Measurements from ENCODE around the gene UNKL.
"Not testable (repeated sequence)": the region's sequence is repeated elsewhere in the genome, so short reads cannot be mapped to it uniquely, and the experiment has no call there.

The UNKL gene

DNA sequence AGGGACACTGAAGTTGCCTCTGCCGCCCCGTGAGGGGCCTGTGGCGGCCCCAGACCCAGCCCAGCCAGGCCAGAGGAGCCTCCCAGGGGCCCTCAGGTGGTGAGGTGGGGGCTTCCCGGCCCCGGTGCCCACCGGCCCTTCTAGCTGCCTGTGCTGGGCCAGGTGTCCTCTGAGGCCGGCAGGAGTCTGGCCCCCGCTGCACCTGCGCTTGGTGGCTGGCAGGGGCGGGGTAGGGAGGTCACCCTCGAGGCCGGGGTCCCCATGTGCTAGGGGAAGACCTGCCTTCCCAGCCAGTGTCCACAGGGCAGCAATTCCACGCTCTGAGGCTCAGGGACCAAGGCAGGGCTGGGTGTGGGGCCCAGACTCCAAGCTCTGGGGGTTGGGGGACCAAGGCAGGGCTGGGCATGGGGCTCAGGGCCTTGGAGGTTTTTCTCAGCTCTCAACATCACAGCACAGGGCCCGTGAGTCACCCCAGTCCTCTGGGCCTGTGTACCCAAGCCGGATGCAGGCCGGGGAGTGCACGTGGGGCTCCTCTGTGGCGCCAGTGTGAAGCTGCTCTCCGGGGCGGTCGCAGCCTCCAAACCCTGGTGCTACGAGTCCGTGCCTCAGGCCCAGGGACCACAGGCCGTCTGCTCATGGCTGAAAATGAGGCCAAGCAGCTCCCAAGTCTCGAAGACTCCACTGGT lies 31.2 kb upstream of the UNKL start:
- no peak for DNase-seq

GRCh38 chr16:1444730-1445517 lies 30.4 kb upstream of the UNKL start:
- DNase-seq = no peak

GRCh38 chr16:1443980-1444729 lies 29.7 kb upstream of the UNKL start, which contains the start of gene CCDC154:
Gene CCDC154 (minus strand): TSS chr16:1444556. CDS start chr16:1444322, 234 bp downstream.
- DNase-seq = no peak

GRCh38 chr16:1443403-1443973 lies 29.0 kb upstream of the UNKL start:
- no peak for DNase-seq

DNA sequence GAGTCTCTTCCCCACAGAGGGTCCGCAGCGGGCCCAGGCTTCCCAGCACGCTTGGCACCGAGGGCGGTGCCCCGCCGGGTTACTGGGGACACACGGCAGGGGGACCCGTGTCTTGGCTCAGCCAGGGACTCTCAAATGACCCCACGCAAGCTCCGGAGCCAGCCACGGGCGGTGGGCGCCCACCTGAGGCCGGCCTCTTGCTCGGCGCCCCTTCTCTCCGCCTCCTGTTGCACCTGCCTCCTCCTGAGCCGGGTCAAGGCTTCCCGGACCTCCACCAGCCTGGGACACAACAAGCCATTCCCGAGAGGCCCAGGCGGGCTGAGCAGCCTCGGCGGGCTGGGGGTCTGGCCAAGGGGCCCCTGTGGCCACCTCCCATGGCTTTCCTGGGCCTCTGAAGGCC lies 28.2 kb upstream of the UNKL start:
- DNase-seq = no peak

DNA sequence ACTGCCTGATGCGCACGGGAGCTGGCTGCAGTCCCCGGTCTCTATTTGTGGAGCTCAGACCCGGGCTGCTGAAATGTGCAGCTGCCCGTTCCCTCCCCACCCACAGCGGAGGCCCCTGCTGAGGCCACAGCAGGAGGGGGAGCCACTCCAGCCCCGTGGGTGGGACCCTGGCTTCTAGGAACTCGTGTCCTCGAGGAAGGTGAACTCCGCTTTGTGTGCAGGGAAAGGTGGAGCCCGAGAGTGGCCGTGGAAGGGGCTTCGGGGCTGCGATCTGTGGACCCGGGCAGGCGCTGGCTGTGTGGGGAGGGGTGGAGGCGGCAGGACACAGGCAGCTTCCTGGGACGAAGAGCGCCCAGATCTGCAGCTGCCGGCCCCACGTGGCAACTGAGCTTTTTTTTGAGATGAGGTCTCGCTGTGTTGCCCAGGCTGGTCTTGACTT lies 26.9 kb upstream of the UNKL start:
- DNase-seq = no peak

DNA sequence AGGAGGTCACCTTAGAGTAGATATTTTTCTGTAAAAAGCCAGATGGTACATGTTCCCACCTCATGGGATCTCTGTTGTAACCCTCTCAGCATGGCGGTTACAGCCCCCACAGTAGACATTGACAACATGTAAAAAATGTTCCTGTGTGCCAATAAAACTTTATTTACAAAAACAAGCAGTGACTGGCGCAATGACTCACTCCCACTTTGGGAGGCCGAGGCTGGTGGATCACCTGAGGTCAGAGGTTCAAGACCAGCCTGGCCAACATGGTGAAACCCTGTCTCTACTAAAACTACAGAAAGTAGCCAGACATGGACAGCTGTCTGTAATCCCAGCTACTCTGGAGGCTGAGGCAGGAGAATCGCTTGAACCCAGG lies 25.2 kb upstream of the UNKL start:
- DNase-seq = not testable (repeated sequence)

DNA sequence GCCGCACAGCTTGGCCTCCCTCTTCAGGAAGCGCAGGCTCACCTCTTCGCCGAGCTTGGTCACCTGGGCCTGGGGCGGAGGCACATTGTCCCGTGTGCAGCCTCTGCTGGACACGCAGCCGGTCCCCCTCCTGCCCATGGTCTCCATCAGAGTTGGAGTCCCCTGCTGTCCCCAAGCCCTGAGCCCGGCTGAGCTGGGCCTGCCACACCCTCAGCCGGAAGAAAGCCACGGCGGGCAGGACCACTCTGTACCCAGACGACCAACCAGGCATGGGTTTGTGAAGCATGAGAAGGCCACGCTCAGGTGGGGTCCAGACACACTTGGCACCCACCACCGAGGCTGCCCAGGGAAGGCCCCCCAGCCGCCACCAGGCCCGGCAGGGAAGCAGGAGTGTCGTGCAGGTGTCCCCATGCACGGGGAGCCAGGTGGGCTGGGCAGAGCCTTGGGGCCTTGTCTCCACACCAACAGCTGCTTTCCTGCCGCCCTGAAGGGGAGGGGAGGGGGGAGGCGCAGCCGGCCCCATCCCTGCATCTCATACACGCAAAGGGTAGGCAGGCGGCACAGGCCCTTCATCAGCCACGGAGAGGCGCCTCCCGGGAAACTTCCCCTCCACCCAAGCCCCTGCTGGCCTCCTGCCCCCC lies 24.7 kb upstream of the UNKL start:
- no peak for DNase-seq

DNA sequence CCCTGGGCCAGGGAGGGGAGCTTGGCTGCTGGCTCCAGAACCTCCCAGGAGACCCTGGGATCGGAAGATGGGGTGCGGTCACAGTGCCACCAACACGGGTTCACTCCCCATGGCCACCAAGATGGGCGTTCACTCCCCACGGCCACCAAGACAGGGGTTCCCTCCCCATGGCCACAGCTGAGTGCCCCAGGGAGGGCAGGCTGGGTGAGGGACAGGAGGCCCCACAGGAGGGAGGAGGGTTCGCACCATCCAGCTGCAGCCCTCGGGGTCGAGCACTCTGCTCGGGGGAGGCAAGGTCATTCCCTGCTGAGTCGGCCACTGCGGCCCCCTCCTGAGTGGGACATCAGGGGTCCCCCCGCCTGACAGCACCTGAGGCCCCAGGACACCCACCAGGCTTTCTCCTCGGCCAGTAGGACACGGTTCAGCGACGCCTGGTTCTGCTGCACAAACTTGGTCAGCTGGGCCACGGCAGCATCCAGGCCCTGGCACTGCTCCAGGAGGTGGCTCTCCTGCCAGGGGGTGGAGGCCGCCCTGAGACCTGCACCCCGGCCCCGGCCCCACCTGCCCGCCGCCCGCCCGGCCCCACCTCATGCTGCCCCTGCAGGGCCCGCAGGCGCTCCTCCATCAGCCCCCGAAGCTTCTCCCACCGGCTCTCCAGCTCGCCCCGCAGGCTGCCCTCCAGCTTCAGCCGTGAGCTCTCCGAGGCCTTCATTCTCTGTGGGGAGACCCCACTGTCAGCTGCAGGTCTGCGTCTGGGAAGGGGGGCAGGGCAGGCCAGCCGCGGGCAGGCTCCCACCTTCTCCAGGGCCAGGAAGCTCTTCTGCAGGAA lies 23.9 kb upstream of the UNKL start:
- DNase-seq = no peak

- DNase-seq = no peak
Measured at GRCh38 chr16:1437606-1438005, 23.1 kb upstream of the UNKL start.

DNA sequence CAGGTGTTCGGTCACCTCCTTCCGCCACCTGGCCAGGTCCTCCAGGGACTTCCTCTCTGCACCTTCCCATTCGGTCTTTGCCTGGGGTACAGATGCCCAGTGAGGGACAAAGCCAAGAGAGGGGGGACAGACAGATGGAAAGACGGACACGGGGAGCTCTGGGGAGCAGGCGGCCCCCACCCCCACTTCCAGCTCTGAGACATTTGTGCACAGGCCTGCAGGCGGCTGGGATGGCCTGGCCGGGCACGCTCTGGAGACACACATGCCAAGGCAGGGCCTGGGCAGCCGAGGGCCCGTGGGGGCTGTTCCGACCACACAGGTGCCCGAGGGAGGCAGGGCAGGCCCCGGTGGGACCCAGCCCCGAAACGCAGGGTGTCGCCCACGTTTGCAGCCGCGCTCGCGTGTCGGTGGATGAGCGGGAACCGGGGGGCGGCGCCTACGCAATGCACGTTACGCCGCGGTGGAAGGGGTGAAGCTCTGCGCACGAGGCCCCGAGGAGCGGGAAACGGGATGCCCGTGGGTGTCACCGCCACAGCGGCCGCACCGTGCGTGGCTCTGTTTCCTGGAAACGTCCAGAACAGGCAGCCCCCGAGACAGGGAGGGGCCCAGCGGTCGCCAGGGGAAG lies 22.3 kb upstream of the UNKL start:
- no peak for DNase-seq

GRCh38 chr16:1435921-1436697 lies 21.6 kb upstream of the UNKL start:
- no peak for DNase-seq

GRCh38 chr16:1434644-1435592 lies 20.4 kb upstream of the UNKL start:
- no peak for DNase-seq

DNA sequence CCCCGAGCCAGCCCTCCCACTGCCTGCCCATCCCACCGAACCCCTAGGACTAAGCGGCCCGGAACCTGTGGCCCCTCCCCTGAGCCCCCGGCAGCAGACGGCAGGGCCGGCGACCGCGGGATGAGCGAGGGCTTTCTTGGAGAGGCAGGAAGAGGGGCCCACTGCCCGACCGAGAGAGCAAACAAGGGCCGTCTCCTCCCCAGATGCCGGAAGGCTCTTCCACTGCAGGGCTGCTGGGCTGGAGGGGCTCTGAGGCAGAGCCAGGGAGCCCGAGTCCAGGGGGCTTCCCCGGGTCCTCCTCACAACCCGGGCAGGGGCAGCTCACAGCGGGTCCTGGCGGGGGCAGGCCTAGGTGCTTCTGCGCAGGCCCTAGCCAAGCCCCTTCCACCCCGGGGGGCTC lies 19.3 kb upstream of the UNKL start:
- no peak for DNase-seq

- no peak for DNase-seq
Measured at GRCh38 chr16:1433263-1433560, 18.7 kb upstream of the UNKL start.

DNA sequence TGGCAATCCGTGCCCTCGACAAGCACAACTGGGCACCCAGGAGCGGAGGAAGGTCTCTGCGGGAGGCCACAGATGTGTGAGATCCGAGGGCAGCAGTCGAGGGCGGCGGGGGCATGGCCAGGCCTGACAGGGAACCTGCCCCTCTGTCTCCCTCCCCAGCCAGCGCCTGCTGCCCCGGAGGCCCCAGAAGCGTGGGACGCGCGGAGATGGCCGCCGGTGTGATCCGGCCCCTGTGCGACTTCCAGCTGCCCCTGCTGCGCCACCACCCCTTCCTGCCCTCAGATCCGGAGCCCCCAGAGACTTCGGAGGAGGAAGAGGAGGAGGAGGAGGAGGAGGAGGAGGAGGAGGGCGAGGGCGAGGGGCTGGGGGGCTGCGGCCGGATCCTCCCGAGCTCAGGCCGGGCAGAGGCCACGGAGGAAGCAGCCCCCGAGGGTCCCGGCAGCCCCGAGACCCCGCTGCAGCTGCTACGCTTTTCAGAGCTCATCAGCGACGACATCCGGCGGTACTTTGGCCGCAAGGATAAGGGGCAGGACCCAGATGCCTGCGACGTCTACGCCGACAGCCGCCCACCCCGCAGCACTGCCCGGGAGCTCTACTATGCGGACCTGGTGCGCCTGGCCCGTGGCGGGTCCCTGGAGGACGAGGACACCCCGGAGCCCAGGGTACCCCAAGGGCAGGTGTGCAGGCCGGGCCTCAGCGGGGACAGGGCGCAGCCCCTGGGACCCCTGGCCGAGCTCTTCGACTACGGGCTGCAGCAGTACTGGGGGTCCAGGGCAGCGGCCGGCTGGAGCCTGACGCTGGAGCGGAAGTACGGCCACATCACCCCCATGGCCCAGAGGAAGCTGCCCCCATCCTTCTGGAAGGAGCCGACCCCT lies 18.1 kb upstream of the UNKL start:
- no peak for DNase-seq

DNA sequence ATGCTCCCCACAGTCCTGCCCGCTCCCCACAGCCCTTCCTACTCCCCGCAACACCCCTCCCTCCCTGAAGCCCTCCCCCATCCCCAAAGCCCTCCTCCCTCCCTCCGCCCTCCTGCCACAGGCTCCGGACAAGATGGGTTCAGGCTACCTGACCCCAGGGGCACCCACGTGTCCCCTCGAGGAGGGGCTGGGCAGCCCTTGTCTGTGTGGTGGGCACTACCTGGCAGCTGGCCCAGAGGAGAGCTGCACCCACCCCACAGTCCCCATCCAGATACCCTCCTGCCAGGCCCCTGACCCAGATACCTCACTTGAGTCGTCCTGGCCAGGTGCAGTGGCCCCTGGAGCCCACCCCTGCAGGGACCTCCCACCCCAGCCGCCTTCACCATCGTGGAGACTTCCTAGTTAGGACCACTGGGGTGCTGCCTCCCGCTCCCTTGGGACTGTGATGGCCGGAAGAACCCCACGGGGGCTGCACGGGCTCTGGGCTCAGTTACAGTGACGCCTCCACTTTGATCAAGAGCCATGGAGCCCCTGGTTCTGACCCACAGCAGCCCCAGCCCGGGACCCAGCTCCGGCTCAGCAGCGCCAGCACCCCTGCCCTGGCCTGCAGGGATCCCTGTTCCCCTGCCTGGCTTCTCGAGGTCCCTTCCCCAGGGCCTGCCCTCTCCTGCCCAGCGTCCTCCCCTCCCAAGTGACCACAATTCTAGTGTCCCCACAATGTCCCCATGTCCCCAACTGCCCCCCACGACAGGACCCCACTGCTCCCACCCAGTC lies 17.2 kb upstream of the UNKL start:
- no peak for DNase-seq
